ENCODE data around the gene NXN.
"Not testable (repeated sequence)": the region's sequence is repeated elsewhere in the genome, so short reads cannot be mapped to it uniquely, and the experiment has no call there.

The NXN gene

GRCh38 chr17:834136-834535 is 145.4 kb downstream of the NXN start:
- Histone ChIP-seq H3K9ac (ENCODE audit: insufficient read length, low read depth) (peak overlapping the region; percentile 8), H3K27me3 (ENCODE audit: insufficient read depth, insufficient read length) (no peaks in the 10 kb centered on the region), H3K36me3 (ENCODE audit: insufficient read depth, insufficient read length, low read length) (peaks cover 10% of the 10 kb centered on the region), H3K4me1 (ENCODE audit: insufficient read depth, insufficient read length) (peaks cover 6% of the 10 kb centered on the region), H3K9me3 (ENCODE audit: insufficient read depth, low read length) (peaks cover 7% of the 10 kb centered on the region; the same call in 1 of the 2 replicates), H3K4me3 (ENCODE audit: insufficient read length, low read depth) (no peak overlapping the region)
- no peak for DNase-seq (ENCODE audit: low read depth, low spot score)
- no peak for TF ChIP-seq YY1 (IDR thresholded peaks at IDR 0.05; ENCODE audit: insufficient read depth, insufficient read length)
- no peak for TF ChIP-seq ZNF274 (IDR thresholded peaks at IDR 0.05; ENCODE audit: low read depth, low read length)
- TF ChIP-seq SUZ12 (IDR thresholded peaks at IDR 0.05; ENCODE audit: extremely low read depth, insufficient read depth, insufficient read length): no peak

GRCh38 chr17:830950-831349 is 148.6 kb downstream of the NXN start:
- H3K27me3 ChIP-seq (ENCODE audit: insufficient read depth, insufficient read length): no peaks in the 10 kb centered on the region
- DNase-seq (ENCODE audit: low read depth, low spot score): no peak
- H3K9ac ChIP-seq (ENCODE audit: insufficient read length, low read depth): no peak overlapping the region
- TF ChIP-seq ZNF274 (IDR thresholded peaks at IDR 0.05; ENCODE audit: low read depth, low read length): no peak
- TF ChIP-seq YY1 (IDR thresholded peaks at IDR 0.05; ENCODE audit: insufficient read depth, insufficient read length): no peak
- no peak for TF ChIP-seq SUZ12 (IDR thresholded peaks at IDR 0.05; ENCODE audit: extremely low read depth, insufficient read depth, insufficient read length)
- no peak overlapping the region for H3K4me3 ChIP-seq (ENCODE audit: insufficient read length, low read depth)
- peaks cover 6% of the 10 kb centered on the region for H3K4me1 ChIP-seq (ENCODE audit: insufficient read depth, insufficient read length)
- peaks cover 7% of the 10 kb centered on the region for H3K36me3 ChIP-seq (ENCODE audit: insufficient read depth, insufficient read length, low read length)
- H3K9me3 ChIP-seq (ENCODE audit: insufficient read depth, low read length): peaks cover 7% of the 10 kb centered on the region; the same call in 1 of the 2 replicates

DNA sequence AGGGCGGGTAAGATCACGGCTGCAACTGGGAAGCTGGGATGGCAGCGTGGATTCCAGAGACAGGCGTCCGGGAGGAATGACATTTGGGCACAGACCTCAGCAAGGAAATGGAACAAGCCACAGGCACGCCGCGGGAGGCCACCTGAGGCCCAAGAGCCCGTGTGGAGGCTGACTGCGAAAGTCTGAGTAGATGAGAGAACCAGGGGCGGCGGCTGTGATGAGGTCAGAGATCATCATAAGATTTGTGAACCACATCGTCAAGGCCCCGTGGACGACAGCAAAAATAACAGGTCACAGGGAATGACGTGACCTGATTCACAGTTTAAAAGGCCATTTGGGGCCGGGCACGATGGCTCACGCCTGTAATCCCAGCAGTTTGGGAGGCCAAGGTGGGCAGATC is 149.2 kb downstream of the NXN start:
- TF ChIP-seq YY1 (IDR thresholded peaks at IDR 0.05; ENCODE audit: insufficient read depth, insufficient read length): no peak
- TF ChIP-seq ZNF274 (IDR thresholded peaks at IDR 0.05; ENCODE audit: low read depth, low read length): no peak
- no peak for TF ChIP-seq SUZ12 (IDR thresholded peaks at IDR 0.05; ENCODE audit: extremely low read depth, insufficient read depth, insufficient read length)
- no peak for DNase-seq (ENCODE audit: low read depth, low spot score)
- no peaks in the 10 kb centered on the region for H3K27me3 ChIP-seq (ENCODE audit: insufficient read depth, insufficient read length)
- H3K4me1 ChIP-seq (ENCODE audit: insufficient read depth, insufficient read length): peaks cover 7% of the 10 kb centered on the region
- no peak overlapping the region for H3K4me3 ChIP-seq (ENCODE audit: insufficient read length, low read depth)
- H3K9ac ChIP-seq (ENCODE audit: insufficient read length, low read depth): no peak overlapping the region
- H3K36me3 ChIP-seq (ENCODE audit: insufficient read depth, insufficient read length, low read length): peaks cover 12% of the 10 kb centered on the region
- peaks cover 7% of the 10 kb centered on the region; the same call in 1 of the 2 replicates for H3K9me3 ChIP-seq (ENCODE audit: insufficient read depth, low read length)

- not testable (repeated sequence) for DNase-seq (ENCODE audit: low read depth, low spot score); H3K27me3 ChIP-seq (ENCODE audit: insufficient read depth, insufficient read length); H3K9ac ChIP-seq (ENCODE audit: insufficient read length, low read depth); H3K9me3 ChIP-seq (ENCODE audit: insufficient read depth, low read length); H3K4me1 ChIP-seq (ENCODE audit: insufficient read depth, insufficient read length); H3K4me3 ChIP-seq (ENCODE audit: insufficient read length, low read depth)
- H3K36me3 ChIP-seq (ENCODE audit: insufficient read depth, insufficient read length, low read length): peaks cover 20% of the 10 kb centered on the region
Measured at GRCh38 chr17:829614-830013, 150.0 kb downstream of the NXN start.

- Histone ChIP-seq H3K9me3 (ENCODE audit: insufficient read depth, low read length) (peaks cover 7% of the 10 kb centered on the region; the same call in 1 of the 2 replicates), H3K4me3 (ENCODE audit: insufficient read length, low read depth) (no peak overlapping the region), H3K36me3 (ENCODE audit: insufficient read depth, insufficient read length, low read length) (peaks cover 25% of the 10 kb centered on the region), H3K4me1 (ENCODE audit: insufficient read depth, insufficient read length) (peaks cover 6% of the 10 kb centered on the region), H3K27me3 (ENCODE audit: insufficient read depth, insufficient read length) (no peaks in the 10 kb centered on the region), H3K9ac (ENCODE audit: insufficient read length, low read depth) (no peak overlapping the region)
- DNase-seq (ENCODE audit: low read depth, low spot score): no peak
- no peak for TF ChIP-seq ZNF274 (IDR thresholded peaks at IDR 0.05; ENCODE audit: low read depth, low read length)
- TF ChIP-seq YY1 (IDR thresholded peaks at IDR 0.05; ENCODE audit: insufficient read depth, insufficient read length): no peak
- TF ChIP-seq SUZ12 (IDR thresholded peaks at IDR 0.05; ENCODE audit: extremely low read depth, insufficient read depth, insufficient read length): no peak
Measured at GRCh38 chr17:828761-829160, 150.8 kb downstream of the NXN start.

DNA sequence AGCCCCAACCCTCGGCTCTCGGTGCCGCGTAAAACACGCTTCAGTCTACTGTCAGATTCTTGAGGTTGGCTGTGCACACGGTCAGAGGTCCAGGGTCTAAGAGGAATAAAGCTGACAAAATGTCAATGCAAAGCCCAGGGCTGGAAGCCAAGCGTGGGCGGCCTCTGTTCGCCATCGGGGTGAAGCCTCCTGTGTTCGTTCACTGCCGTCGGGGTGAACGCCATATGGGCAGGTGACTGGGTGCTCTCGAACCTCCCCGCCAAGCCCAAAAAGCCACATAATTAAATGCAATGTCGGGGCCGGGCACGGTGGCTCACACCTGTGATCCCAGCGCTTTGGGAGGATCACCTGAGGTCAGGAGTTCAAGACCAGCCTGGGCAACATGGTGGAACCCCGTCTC is 152.8 kb downstream of the NXN start:
- Histone ChIP-seq H3K9ac (ENCODE audit: insufficient read length, low read depth) (no peak overlapping the region), H3K4me1 (ENCODE audit: insufficient read depth, insufficient read length) (peaks cover 6% of the 10 kb centered on the region), H3K27me3 (ENCODE audit: insufficient read depth, insufficient read length) (no peaks in the 10 kb centered on the region), H3K9me3 (ENCODE audit: insufficient read depth, low read length) (peaks cover 4% of the 10 kb centered on the region; the same call in 1 of the 2 replicates), H3K4me3 (ENCODE audit: insufficient read length, low read depth) (no peak overlapping the region), H3K36me3 (ENCODE audit: insufficient read depth, insufficient read length, low read length) (peaks cover 37% of the 10 kb centered on the region)
- no peak for DNase-seq (ENCODE audit: low read depth, low spot score)
- TF ChIP-seq YY1 (IDR thresholded peaks at IDR 0.05; ENCODE audit: insufficient read depth, insufficient read length): no peak
- TF ChIP-seq SUZ12 (IDR thresholded peaks at IDR 0.05; ENCODE audit: extremely low read depth, insufficient read depth, insufficient read length): no peak
- no peak for TF ChIP-seq ZNF274 (IDR thresholded peaks at IDR 0.05; ENCODE audit: low read depth, low read length)

DNA sequence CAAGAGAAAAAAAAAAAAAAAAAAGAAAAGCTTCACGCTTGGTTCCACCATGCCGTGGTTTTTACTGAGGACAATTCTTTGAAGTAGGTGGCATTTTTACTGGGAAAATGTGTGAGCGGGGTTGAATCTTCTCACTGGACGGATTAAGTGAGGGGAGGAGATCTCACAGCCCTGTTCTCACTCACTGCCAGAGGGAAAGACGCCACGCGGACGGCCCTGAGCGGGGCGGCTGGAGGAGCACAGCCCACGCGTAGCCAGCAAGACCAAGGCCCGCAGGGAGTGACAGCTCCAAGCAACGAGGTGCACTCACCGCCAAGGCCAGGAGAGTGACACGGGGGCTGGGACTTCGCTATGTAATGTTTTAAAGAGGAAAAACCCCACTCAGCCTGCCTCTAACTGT is 154.4 kb downstream of the NXN start:
- Histone ChIP-seq H3K9ac (ENCODE audit: insufficient read length, low read depth) (peak overlapping the region; percentile 10), H3K36me3 (ENCODE audit: insufficient read depth, insufficient read length, low read length) (peaks cover 43% of the 10 kb centered on the region), H3K4me1 (ENCODE audit: insufficient read depth, insufficient read length) (peaks cover 6% of the 10 kb centered on the region)

GRCh38 chr17:824378-824777 is 155.2 kb downstream of the NXN start:
- DNase-seq (ENCODE audit: low read depth, low spot score): no peak
- Histone ChIP-seq H3K4me1 (ENCODE audit: insufficient read depth, insufficient read length) (peaks cover 6% of the 10 kb centered on the region), H3K9ac (ENCODE audit: insufficient read length, low read depth) (no peak overlapping the region), H3K4me3 (ENCODE audit: insufficient read length, low read depth) (no peak overlapping the region), H3K36me3 (ENCODE audit: insufficient read depth, insufficient read length, low read length) (peaks cover 51% of the 10 kb centered on the region), H3K27me3 (ENCODE audit: insufficient read depth, insufficient read length) (no peaks in the 10 kb centered on the region), H3K9me3 (ENCODE audit: insufficient read depth, low read length) (no peaks in the 10 kb centered on the region)
- TF ChIP-seq YY1 (IDR thresholded peaks at IDR 0.05; ENCODE audit: insufficient read depth, insufficient read length) (no peak), ZNF274 (IDR thresholded peaks at IDR 0.05; ENCODE audit: low read depth, low read length) (no peak), SUZ12 (IDR thresholded peaks at IDR 0.05; ENCODE audit: extremely low read depth, insufficient read depth, insufficient read length) (no peak)

More for the DNA sequence above, 154.4 kb downstream of the NXN start:
- no peak for DNase-seq (ENCODE audit: low read depth, low spot score)
- Histone ChIP-seq H3K27me3 (ENCODE audit: insufficient read depth, insufficient read length) (no peaks in the 10 kb centered on the region), H3K4me3 (ENCODE audit: insufficient read length, low read depth) (no peak overlapping the region), H3K9me3 (ENCODE audit: insufficient read depth, low read length) (no peaks in the 10 kb centered on the region)
- TF ChIP-seq YY1 (IDR thresholded peaks at IDR 0.05; ENCODE audit: insufficient read depth, insufficient read length) (no peak), SUZ12 (IDR thresholded peaks at IDR 0.05; ENCODE audit: extremely low read depth, insufficient read depth, insufficient read length) (no peak), ZNF274 (IDR thresholded peaks at IDR 0.05; ENCODE audit: low read depth, low read length) (no peak)

All from NT2/D1 (cell line).